RPMI8226 (cell line): ENCODE measurements around the gene CCDC54.

ENCODE experiments used
- DNase-seq: peaks from one replicate; pipeline ENCODE4 v3.0.0-alpha.2; 2015

The CCDC54 gene

GRCh38 chr3:107395066-107395465 lies 17.8 kb downstream of the CCDC54 start:
- no peak for DNase-seq

- no peak for DNase-seq
These were observed 24.1 kb downstream of the CCDC54 start for GRCh38 chr3:107401301-107401700.

GRCh38 chr3:107402214-107402613 lies 25.0 kb downstream of the CCDC54 start:
- no peak for DNase-seq

GRCh38 chr3:107404727-107405469 lies 27.7 kb downstream of the CCDC54 start:
- no peak for DNase-seq

GRCh38 chr3:107407355-107407754 lies 30.1 kb downstream of the CCDC54 start:
- DNase-seq: no peak

GRCh38 chr3:107408513-107408912 lies 31.3 kb downstream of the CCDC54 start:
- DNase-seq: no peak

DNA sequence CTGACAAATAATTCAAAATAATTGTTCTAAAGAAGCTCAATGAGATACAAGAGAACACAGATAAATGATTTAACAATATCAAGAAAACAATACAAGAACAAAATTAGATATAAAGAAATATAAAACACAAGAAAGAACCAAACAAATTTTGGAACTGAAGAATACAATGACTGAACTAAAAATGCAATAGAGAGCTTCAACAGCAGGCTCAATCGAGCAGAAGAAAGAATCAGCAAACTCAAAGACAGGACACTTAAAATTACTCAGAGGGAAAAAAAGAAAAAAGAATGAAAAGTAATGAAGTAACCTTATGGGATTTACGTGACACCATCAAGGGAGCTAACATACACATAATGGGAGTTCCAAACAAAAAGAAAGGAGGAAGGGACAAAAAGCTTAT lies 32.1 kb downstream of the CCDC54 start:
- no peak for DNase-seq

GRCh38 chr3:107410606-107411005 lies 33.4 kb downstream of the CCDC54 start:
- no peak for DNase-seq

- DNase-seq: no peak
These were observed 33.8 kb downstream of the CCDC54 start for GRCh38 chr3:107411056-107411455.

DNA sequence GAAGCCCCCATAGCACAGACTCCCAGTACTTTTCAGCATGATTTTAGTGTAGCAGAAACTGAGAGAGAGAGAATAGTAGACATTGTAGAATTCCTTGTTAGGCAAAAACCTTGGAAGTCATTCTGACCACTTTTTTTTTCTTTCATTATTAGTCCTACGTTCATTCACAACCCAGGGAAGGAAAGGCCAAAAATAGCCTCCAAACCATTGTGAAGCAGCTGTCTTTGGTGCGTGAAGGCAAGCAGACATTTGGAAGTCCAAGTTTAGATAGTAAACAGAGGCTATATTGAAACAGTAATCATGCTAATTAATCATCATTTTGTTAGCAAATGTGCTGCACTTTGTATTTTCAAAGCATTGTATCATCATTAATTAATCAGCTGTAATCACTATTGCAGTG lies 34.5 kb downstream of the CCDC54 start:
- DNase-seq: no peak

- no peak for DNase-seq
These were observed 35.1 kb downstream of the CCDC54 start for GRCh38 chr3:107412376-107412775.

DNA sequence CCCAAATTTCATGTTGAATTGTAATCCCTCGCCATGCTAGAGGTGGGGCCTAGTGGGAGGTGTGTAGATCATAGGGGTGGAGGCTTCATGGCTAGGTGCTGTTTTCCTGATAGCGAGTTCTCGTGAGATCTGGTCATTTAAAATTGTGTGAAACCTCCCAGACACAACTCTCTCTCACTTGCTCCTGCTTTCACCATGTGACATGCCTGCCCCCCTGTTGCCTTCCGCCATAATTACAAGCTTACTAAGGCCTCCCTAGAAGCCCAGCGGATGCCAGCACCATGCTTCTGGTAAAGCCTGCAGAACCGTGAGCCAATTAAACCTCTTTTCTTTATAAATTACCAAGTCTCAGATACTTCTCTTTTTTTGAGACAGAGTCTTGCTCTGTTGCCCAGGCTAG lies 36.0 kb downstream of the CCDC54 start:
- DNase-seq: no peak

DNA sequence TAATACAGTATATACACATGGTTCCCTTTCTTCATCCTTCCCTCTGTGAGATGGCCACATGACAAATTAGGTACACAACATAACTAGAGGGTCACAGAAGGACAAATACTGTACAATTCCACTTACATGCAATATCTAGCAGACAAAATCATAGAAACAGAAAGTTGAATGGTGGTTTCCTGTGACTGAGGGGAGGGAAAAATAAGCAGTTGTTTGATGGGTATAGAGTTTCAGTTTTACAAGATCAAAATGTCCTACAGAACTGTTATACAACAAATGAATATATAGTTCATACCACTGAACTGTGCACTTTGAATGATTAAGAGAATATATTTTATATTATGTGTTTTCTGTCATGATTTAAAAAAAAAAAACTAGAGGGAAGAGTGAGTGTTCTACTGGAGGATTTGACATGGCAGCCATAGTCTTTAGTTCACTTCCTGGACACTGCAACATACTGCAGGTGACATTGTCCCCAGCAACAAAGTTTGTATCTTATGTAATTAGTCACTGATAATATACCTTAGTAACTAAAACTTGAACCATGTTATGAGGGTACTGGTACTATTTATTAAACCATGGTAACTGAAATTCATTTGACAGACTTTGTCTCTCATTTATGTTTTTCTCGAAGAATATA lies 37.2 kb downstream of the CCDC54 start:
- no peak for DNase-seq

DNA sequence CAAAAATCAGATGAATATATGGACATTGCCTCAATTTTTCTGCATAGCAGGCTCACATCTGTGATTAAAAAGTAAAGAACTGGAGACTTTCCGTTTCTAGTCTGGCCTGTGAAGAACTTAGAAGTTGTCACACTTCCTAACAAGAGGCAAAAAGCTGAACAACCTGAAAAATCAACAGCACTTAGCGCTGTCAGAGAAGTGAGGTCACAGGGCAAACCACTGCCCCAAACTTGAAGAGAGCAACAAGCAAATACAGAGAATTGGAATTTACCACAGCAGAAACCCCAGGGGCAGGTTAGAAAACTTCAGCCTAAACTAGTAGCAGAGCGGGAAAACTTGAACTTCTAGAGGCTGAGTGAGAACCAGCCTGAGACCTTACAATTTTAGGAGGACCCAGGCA lies 38.9 kb downstream of the CCDC54 start:
- DNase-seq: no peak

- no peak for DNase-seq
These were observed 39.6 kb downstream of the CCDC54 start for GRCh38 chr3:107416886-107417285.

- DNase-seq: peak; percentile 73
These were observed 44.0 kb downstream of the CCDC54 start for GRCh38 chr3:107421170-107421792.

DNA sequence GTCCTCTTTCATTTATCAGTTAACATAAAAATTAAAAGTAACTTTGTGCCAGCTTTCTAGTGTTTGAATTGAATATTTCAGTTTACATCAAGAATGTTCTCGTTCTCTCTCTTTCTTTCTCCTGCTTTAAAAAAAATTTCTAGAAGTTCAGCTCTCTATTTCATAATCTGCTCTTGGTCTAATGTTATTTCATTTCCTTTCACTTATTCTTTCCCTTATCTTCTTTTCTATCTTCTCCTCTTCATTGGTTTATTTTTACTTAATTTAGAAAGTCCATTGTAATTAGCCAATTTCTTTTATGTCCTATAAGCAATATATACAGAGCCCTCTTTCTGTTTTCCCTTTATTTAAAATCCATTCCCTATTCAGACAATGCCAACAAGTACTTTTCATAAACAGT lies 44.6 kb downstream of the CCDC54 start:
- DNase-seq: no peak

- no peak for DNase-seq
These were observed 47.8 kb downstream of the CCDC54 start for GRCh38 chr3:107425033-107425432.

- no peak for DNase-seq
These were observed 49.0 kb downstream of the CCDC54 start for GRCh38 chr3:107426223-107426622.
